Measurements from ENCODE around the gene LRRC49.

The LRRC49 gene

DNA sequence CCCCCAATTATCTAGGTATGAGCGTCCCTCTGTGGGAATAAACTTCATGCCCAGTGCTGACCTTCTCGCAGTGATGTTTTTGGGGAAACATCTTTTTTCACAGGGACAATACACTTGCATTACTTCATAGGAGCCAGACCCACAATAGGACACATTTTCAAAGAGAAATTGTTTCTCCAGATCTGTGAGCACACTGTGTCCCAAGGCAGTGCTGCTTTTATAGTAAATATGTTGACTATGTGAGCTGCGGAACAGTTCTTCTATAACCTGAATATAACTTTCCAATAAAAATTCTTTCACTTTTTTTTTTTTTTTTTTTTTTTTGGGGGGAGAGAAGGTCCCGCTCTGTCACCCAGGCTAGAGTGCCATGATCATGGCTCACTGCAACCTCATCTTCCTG lies 205.3 kb downstream of the LRRC49 start:
- peaks cover 70% of the 10 kb centered on the region for H3K4me1 ChIP-seq (ENCODE audit: insufficient read depth, poor library complexity, severe bottlenecking)

GRCh38 chr15:71098920-71099319 lies 206.3 kb downstream of the LRRC49 start:
- Histone ChIP-seq H3K4me1 (ENCODE audit: insufficient read depth, poor library complexity, severe bottlenecking) (peaks cover 65% of the 10 kb centered on the region), H3K27me3 (ENCODE audit: insufficient read depth, poor library complexity, severe bottlenecking) (no peaks in the 10 kb centered on the region), H3K27ac (ENCODE audit: poor library complexity, severe bottlenecking) (peak overlapping the region; percentile 98), H3K9me3 (ENCODE audit: severe bottlenecking) (peaks cover 11% of the 10 kb centered on the region), H3K4me3 (ENCODE audit: severe bottlenecking) (peak overlapping the region; percentile 36), H3K36me3 (ENCODE audit: low read depth) (peaks cover 30% of the 10 kb centered on the region)
- DNase-seq (ENCODE audit: low spot score) (no peak), ATAC-seq (ENCODE audit: low read depth) (peak; percentile 15; the same call in 1 of the 3 replicates)
- TF ChIP-seq, protein P1, sequence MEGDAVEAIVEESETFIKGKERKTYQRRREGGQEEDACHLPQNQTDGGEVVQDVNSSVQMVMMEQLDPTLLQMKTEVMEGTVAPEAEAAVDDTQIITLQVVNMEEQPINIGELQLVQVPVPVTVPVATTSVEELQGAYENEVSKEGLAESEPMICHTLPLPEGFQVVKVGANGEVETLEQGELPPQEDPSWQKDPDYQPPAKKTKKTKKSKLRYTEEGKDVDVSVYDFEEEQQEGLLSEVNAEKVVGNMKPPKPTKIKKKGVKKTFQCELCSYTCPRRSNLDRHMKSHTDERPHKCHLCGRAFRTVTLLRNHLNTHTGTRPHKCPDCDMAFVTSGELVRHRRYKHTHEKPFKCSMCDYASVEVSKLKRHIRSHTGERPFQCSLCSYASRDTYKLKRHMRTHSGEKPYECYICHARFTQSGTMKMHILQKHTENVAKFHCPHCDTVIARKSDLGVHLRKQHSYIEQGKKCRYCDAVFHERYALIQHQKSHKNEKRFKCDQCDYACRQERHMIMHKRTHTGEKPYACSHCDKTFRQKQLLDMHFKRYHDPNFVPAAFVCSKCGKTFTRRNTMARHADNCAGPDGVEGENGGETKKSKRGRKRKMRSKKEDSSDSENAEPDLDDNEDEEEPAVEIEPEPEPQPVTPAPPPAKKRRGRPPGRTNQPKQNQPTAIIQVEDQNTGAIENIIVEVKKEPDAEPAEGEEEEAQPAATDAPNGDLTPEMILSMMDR (IDR thresholded peaks at IDR 0.05; ENCODE audit: poor library complexity, severe bottlenecking), result peak; percentile 27

More for the DNA sequence above, 205.3 kb downstream of the LRRC49 start:
- peak overlapping the region; percentile 98 for H3K27ac ChIP-seq (ENCODE audit: poor library complexity, severe bottlenecking)
- no peak for ATAC-seq (ENCODE audit: low read depth)
- TF ChIP-seq, protein P1 (IDR thresholded peaks at IDR 0.05; ENCODE audit: poor library complexity, severe bottlenecking), result no peak
- H3K36me3 ChIP-seq (ENCODE audit: low read depth), result peaks cover 30% of the 10 kb centered on the region
- peaks cover 11% of the 10 kb centered on the region for H3K9me3 ChIP-seq (ENCODE audit: severe bottlenecking)
- H3K4me3 ChIP-seq (ENCODE audit: severe bottlenecking), result peak overlapping the region; percentile 36
- DNase-seq (ENCODE audit: low spot score), result no peak
- H3K27me3 ChIP-seq (ENCODE audit: insufficient read depth, poor library complexity, severe bottlenecking), result no peaks in the 10 kb centered on the region

All from RWPE2 (cell line).